ENCODE results near the gene SLA2.
A peak's percentile ranks its signal among the peaks of the same experiment; 100 is the strongest.

- TF ChIP-seq CTCF (IDR thresholded peaks at IDR 0.05 in 8 of 11, conservative IDR thresholded peaks at IDR 0.05 in 3 of 11): peak in 4 of 11 experiments; percentile 13 to 27 (median 22)
- no peak for TF ChIP-seq POLR2AphosphoS5 (IDR thresholded peaks at IDR 0.05)
Measured at GRCh38 chr20:36591854-36592641, 53.9 kb downstream of the SLA2 start.
